ENCODE measurements around the gene CLEC4D. TPM values are rescaled to one million over a fixed set of nuclear protein-coding genes. Genes with fewer than 3 reads are reported as not detected.
"Not testable (repeated sequence)": the region's sequence is repeated elsewhere in the genome, so short reads cannot be mapped to it uniquely, and the experiment has no call there.

Gene CLEC4D
- total and polyA plus RNA-seq, 4 donors = 0.61 to 39.2 (median 3.0) TPM

GRCh38 chr12:8483079-8483478 lies 30.2 kb upstream of the CLEC4D start:
- Histone ChIP-seq H3K4me1 (ENCODE audit: control insufficient read depth in 5 of 5, insufficient read depth in 5 of 5, low read length in 5 of 5) (peaks cover 0 to 3% (median 0%) of the 10 kb centered on the region in 5 donors), H3K9me3 (ENCODE audit: control insufficient read depth in 4 of 4, insufficient read depth in 3 of 4, low read length in 3 of 4) (peaks cover 0 to 5% (median 2%) of the 10 kb centered on the region in 4 donors), H3K4me3 (no peak overlapping the region), H3K27me3 (ENCODE audit: control insufficient read depth in 3 of 3, insufficient read depth in 3 of 3, low read length in 2 of 3) (no peaks in the 10 kb centered on the region), H3K36me3 (ENCODE audit: control insufficient read depth in 4 of 4, insufficient read depth in 4 of 4, low read length in 4 of 4) (no peaks in the 10 kb centered on the region), H3K9ac (ENCODE audit: insufficient read depth in 1 of 2, low read length in 2 of 2) (no peak overlapping the region), H3K27ac (ENCODE audit: low read depth in 1 of 2, low read length in 1 of 2) (no peak overlapping the region)
- DNase-seq (no peak), ATAC-seq (ENCODE audit: insufficient read depth, low FRiP score) (no peak)
- TF ChIP-seq, protein P1, sequence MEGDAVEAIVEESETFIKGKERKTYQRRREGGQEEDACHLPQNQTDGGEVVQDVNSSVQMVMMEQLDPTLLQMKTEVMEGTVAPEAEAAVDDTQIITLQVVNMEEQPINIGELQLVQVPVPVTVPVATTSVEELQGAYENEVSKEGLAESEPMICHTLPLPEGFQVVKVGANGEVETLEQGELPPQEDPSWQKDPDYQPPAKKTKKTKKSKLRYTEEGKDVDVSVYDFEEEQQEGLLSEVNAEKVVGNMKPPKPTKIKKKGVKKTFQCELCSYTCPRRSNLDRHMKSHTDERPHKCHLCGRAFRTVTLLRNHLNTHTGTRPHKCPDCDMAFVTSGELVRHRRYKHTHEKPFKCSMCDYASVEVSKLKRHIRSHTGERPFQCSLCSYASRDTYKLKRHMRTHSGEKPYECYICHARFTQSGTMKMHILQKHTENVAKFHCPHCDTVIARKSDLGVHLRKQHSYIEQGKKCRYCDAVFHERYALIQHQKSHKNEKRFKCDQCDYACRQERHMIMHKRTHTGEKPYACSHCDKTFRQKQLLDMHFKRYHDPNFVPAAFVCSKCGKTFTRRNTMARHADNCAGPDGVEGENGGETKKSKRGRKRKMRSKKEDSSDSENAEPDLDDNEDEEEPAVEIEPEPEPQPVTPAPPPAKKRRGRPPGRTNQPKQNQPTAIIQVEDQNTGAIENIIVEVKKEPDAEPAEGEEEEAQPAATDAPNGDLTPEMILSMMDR (IDR thresholded peaks at IDR 0.05; ENCODE audit: control extremely low read depth, extremely low read depth) = no peak

DNA sequence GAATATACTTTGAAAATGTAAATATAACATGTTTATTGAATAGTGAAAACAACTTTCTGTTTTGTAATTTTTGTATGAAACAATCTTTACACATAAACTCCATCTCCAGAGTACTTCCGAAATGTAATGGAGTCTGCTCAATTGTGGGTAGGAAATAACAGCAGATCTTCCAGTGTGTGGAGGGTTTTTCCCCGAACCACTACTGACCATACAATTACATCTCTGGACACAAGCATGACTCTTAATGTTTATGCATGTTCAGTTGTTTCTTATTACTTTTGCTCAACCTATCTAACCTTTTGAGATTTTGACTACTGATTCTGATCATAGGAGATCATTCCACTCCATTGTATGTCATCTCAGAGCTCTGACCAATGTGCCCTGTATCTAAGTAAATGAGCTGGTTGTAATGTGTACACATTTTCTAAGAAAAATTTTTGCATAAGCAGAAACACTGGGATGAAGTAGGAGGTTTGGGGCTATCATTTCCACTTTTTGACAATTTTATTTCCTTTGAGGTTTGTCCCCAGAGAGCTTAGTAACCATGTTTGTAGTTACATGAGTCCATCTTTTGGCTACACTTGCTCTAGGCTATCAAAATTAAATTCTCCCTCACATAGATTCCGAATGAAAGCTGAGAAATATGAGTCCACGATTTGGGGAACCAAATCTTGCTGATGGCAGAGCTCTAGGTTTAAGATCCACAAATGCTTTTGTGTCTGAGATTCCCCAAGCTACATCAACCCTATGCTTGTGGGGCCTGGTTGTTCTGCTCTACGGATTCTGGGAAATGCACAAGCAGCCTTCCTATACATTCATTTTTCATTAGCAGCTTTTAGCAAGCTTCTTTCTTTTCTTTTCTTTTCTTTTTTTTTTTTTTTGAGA lies 21.4 kb upstream of the CLEC4D start:
- H3K27ac ChIP-seq (ENCODE audit: low read depth in 1 of 2, low read length in 1 of 2) = no peak overlapping the region
- ATAC-seq (ENCODE audit: insufficient read depth, low FRiP score) (no peak), DNase-seq (no peak)
- no peak overlapping the region for H3K9ac ChIP-seq (ENCODE audit: insufficient read depth in 1 of 2, low read length in 2 of 2)
- no peaks in the 10 kb centered on the region for H3K27me3 ChIP-seq (ENCODE audit: control insufficient read depth in 3 of 3, insufficient read depth in 3 of 3, low read length in 2 of 3)
- 72 to 74% methylated on average over 5 of the region's 5 CpGs for WGBS, 2 donors
- H3K4me1 ChIP-seq (ENCODE audit: control insufficient read depth in 5 of 5, insufficient read depth in 5 of 5, low read length in 5 of 5) = no peaks in the 10 kb centered on the region
- no peaks in the 10 kb centered on the region for H3K9me3 ChIP-seq (ENCODE audit: control insufficient read depth in 4 of 4, insufficient read depth in 3 of 4, low read length in 3 of 4)
- TF ChIP-seq, protein P1 (IDR thresholded peaks at IDR 0.05; ENCODE audit: control extremely low read depth, extremely low read depth) = no peak
- H3K36me3 ChIP-seq (ENCODE audit: control insufficient read depth in 4 of 4, insufficient read depth in 4 of 4, low read length in 4 of 4) = no peaks in the 10 kb centered on the region
- H3K4me3 ChIP-seq = no peak overlapping the region

DNA sequence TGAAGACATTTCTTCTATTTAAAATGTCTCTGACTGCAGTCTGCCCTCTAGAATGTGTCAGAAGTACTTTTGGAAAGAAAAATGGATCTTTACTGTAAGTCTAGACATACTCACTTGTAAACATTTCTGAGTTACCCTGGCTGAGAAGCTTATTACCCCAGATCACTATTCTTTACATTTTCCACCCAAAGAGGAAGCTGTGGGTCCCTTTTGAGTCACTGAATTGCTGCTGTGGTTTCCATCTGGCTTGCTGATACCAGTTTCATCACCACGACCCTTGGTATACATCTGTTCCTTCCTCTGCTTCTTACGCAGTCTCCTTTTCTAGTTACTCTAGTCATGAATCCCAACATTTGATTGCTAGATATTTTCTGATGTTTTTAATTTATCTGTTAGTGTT lies 20.2 kb upstream of the CLEC4D start:
- Histone ChIP-seq H3K27ac (ENCODE audit: low read depth in 1 of 2, low read length in 1 of 2) (no peak overlapping the region), H3K9ac (ENCODE audit: insufficient read depth in 1 of 2, low read length in 2 of 2) (no peak overlapping the region), H3K4me1 (ENCODE audit: control insufficient read depth in 5 of 5, insufficient read depth in 5 of 5, low read length in 5 of 5) (no peaks in the 10 kb centered on the region), H3K9me3 (ENCODE audit: control insufficient read depth in 4 of 4, insufficient read depth in 3 of 4, low read length in 3 of 4) (no peaks in the 10 kb centered on the region), H3K36me3 (ENCODE audit: control insufficient read depth in 4 of 4, insufficient read depth in 4 of 4, low read length in 4 of 4) (no peaks in the 10 kb centered on the region), H3K27me3 (ENCODE audit: control insufficient read depth in 3 of 3, insufficient read depth in 3 of 3, low read length in 2 of 3) (no peaks in the 10 kb centered on the region), H3K4me3 (no peak overlapping the region)
- 23 to 28% methylated on average over 2 of the region's 2 CpGs for WGBS, 2 donors
- TF ChIP-seq, protein P1 (IDR thresholded peaks at IDR 0.05; ENCODE audit: control extremely low read depth, extremely low read depth) = no peak
- no peak for ATAC-seq (ENCODE audit: insufficient read depth, low FRiP score)
- DNase-seq = peak in 2 of 3 donors; percentile 17 to 25

DNA sequence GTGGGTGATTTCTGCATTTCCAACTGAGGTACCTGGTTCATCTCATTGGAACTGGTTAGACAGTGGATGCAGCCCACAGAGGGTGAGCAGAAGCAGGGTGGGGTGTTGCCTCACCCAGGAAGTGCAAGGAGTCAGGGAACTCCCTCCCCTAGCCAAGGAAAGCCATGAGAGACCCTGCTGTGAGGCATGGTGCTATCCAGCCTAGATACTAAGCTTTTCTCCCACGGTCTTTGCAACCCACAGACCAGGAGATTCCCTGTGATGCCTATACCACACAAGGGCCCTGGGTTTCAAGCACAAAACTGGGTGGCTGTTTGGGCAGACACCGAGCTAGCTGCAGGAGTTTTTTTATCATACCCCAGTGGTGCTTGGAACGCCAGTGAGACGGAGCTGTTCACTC lies 17.6 kb upstream of the CLEC4D start:
- not testable (repeated sequence) for H3K36me3 ChIP-seq (ENCODE audit: control insufficient read depth in 4 of 4, insufficient read depth in 4 of 4, low read length in 4 of 4); ATAC-seq (ENCODE audit: insufficient read depth, low FRiP score); H3K4me3 ChIP-seq; H3K9me3 ChIP-seq (ENCODE audit: control insufficient read depth in 4 of 4, insufficient read depth in 3 of 4, low read length in 3 of 4); H3K27me3 ChIP-seq (ENCODE audit: control insufficient read depth in 3 of 3, insufficient read depth in 3 of 3, low read length in 2 of 3); DNase-seq; H3K4me1 ChIP-seq (ENCODE audit: control insufficient read depth in 5 of 5, insufficient read depth in 5 of 5, low read length in 5 of 5); H3K27ac ChIP-seq (ENCODE audit: low read depth in 1 of 2, low read length in 1 of 2); H3K9ac ChIP-seq (ENCODE audit: insufficient read depth in 1 of 2, low read length in 2 of 2)
- 90 to 92% methylated on average over 4 of the region's 4 CpGs for WGBS, 2 donors

DNA sequence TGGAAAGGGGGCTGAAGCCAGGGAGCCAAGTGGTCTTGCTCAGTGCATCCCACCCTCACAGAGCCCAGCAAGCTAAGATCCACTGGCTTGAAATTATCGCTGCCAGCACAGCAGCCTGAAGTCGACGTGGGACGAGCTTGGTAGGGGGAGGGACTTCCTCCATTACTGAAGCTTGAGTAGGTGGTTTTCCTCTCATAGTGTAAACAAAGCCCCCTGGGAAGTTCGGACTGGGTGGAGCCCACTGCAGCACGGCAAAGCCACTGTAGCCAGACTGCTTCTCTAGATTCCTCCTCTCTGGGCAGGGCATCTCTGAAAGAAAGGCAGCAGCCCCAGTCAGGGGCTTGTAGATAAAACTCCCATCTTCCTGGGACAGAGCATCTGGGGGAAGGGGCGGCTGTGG lies 17.2 kb upstream of the CLEC4D start:
- H3K4me3 ChIP-seq; H3K27ac ChIP-seq (ENCODE audit: low read depth in 1 of 2, low read length in 1 of 2); H3K27me3 ChIP-seq (ENCODE audit: control insufficient read depth in 3 of 3, insufficient read depth in 3 of 3, low read length in 2 of 3); H3K36me3 ChIP-seq (ENCODE audit: control insufficient read depth in 4 of 4, insufficient read depth in 4 of 4, low read length in 4 of 4); H3K4me1 ChIP-seq (ENCODE audit: control insufficient read depth in 5 of 5, insufficient read depth in 5 of 5, low read length in 5 of 5); H3K9me3 ChIP-seq (ENCODE audit: control insufficient read depth in 4 of 4, insufficient read depth in 3 of 4, low read length in 3 of 4); ATAC-seq (ENCODE audit: insufficient read depth, low FRiP score); DNase-seq; H3K9ac ChIP-seq (ENCODE audit: insufficient read depth in 1 of 2, low read length in 2 of 2): not testable (repeated sequence)
- 45 to 48% methylated on average over 7 of the region's 7 CpGs for WGBS, 2 donors

Measured in lung (tissue), 12 donors.